Neural progenitor cell (in vitro differentiated cells): Measurements from ENCODE around the gene PPIA.

Experiments used
- EZH2 ChIP-seq: fragments of 200-600 bp; sonication (generic); IDR thresholded peaks from 2 replicates; pipeline ENCODE4 v1.6.1; 2017; ENCODE audit warnings: antibody characterized with exemption, mild to moderate bottlenecking, moderate library complexity
- EZH2phosphoT487 ChIP-seq: fragments of 200-600 bp; sonication (generic); IDR thresholded peaks from 2 replicates; pipeline ENCODE4 v1.6.1; 2017; ENCODE audit warnings: antibody characterized with exemption
- TF ChIP-seq, protein P1 (sequence below): fragments of 200-600 bp; sonication (generic); IDR thresholded peaks from 2 replicates; pipeline ENCODE4 v1.5.1; 2017; ENCODE audit warnings: antibody characterized with exemption, mild to moderate bottlenecking

GRCh38 chr7:44797329-44798258 is 1.1 kb downstream of the PPIA start:
- TF ChIP-seq, protein P1, sequence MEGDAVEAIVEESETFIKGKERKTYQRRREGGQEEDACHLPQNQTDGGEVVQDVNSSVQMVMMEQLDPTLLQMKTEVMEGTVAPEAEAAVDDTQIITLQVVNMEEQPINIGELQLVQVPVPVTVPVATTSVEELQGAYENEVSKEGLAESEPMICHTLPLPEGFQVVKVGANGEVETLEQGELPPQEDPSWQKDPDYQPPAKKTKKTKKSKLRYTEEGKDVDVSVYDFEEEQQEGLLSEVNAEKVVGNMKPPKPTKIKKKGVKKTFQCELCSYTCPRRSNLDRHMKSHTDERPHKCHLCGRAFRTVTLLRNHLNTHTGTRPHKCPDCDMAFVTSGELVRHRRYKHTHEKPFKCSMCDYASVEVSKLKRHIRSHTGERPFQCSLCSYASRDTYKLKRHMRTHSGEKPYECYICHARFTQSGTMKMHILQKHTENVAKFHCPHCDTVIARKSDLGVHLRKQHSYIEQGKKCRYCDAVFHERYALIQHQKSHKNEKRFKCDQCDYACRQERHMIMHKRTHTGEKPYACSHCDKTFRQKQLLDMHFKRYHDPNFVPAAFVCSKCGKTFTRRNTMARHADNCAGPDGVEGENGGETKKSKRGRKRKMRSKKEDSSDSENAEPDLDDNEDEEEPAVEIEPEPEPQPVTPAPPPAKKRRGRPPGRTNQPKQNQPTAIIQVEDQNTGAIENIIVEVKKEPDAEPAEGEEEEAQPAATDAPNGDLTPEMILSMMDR = peak; percentile 59
- TF ChIP-seq EZH2phosphoT487 (no peak), EZH2 (no peak)
